ENCODE results near the gene PSMB2. TPM values are rescaled to one million over a fixed set of nuclear protein-coding genes. Genes with fewer than 3 reads are reported as not detected.

The PSMB2 gene
- total and polyA plus RNA-seq, 4 donors = 27.7 to 38.3 (median 36.1) TPM

- H3K27ac ChIP-seq (ENCODE audit: low read depth in 1 of 2, low read length in 2 of 2) = no peak overlapping the region
- H3K9me3 ChIP-seq (ENCODE audit: control insufficient read depth, low read length) = no peaks in the 10 kb centered on the region
- DNase-seq (peak in 1 of 2 donors; percentile 62), ATAC-seq (ENCODE audit: low FRiP score) (no peak)
- H3K4me3 ChIP-seq (ENCODE audit: low read length in 2 of 2) = no peak overlapping the region
- H3K36me3 ChIP-seq (ENCODE audit: control insufficient read depth in 1 of 2, insufficient read depth in 2 of 2, low read length in 1 of 2) = no peaks in the 10 kb centered on the region
- H3K27me3 ChIP-seq (ENCODE audit: control insufficient read depth in 1 of 2, insufficient read depth in 2 of 2, low read length in 1 of 2) = no peaks in the 10 kb centered on the region
- intact Hi-C loops (cut with DNase I) = no loop called here
- 89 to 92% methylated on average over 9 of the region's 9 CpGs for WGBS, 2 donors
- no peaks in the 10 kb centered on the region for H3K4me1 ChIP-seq (ENCODE audit: control insufficient read depth in 1 of 2, insufficient read depth in 2 of 2, low read length in 2 of 2)
These were observed 47.1 kb downstream of the PSMB2 start for GRCh38 chr1:35594005-35594760.

GRCh38 chr1:35592991-35593769 is 48.1 kb downstream of the PSMB2 start:
- intact Hi-C loops (cut with DNase I) = no loop called here
- H3K4me1 ChIP-seq (ENCODE audit: control insufficient read depth in 1 of 2, insufficient read depth in 2 of 2, low read length in 2 of 2) = no peaks in the 10 kb centered on the region
- 78 to 79% methylated on average over 8 of the region's 8 CpGs for whole genome bisulfite sequencing, 2 donors

GRCh38 chr1:35591211-35591610 is 50.1 kb downstream of the PSMB2 start:
- H3K27ac ChIP-seq (ENCODE audit: low read depth in 1 of 2, low read length in 2 of 2) = no peak overlapping the region
- DNase-seq (peak in 1 of 2 donors; percentile 40), ATAC-seq (ENCODE audit: low FRiP score) (no peak)
- no peaks in the 10 kb centered on the region for H3K36me3 ChIP-seq (ENCODE audit: control insufficient read depth in 1 of 2, insufficient read depth in 2 of 2, low read length in 1 of 2)
- H3K27me3 ChIP-seq (ENCODE audit: control insufficient read depth in 1 of 2, insufficient read depth in 2 of 2, low read length in 1 of 2) = no peaks in the 10 kb centered on the region
- 89 to 92% methylated on average over 8 of the region's 8 CpGs for WGBS, 2 donors
- no peak overlapping the region for H3K4me3 ChIP-seq (ENCODE audit: low read length in 2 of 2)
- no peaks in the 10 kb centered on the region for H3K9me3 ChIP-seq (ENCODE audit: control insufficient read depth, low read length)
- H3K4me1 ChIP-seq (ENCODE audit: control insufficient read depth in 1 of 2, insufficient read depth in 2 of 2, low read length in 2 of 2) = no peaks in the 10 kb centered on the region
- intact Hi-C loops (cut with DNase I) = no loop called here

More at GRCh38 chr1:35592991-35593769, 48.1 kb downstream of the PSMB2 start:
- no peak for DNase-seq
- Histone ChIP-seq H3K27ac (ENCODE audit: low read depth in 1 of 2, low read length in 2 of 2) (no peak overlapping the region), H3K4me3 (ENCODE audit: low read length in 2 of 2) (no peak overlapping the region), H3K36me3 (ENCODE audit: control insufficient read depth in 1 of 2, insufficient read depth in 2 of 2, low read length in 1 of 2) (no peaks in the 10 kb centered on the region), H3K27me3 (ENCODE audit: control insufficient read depth in 1 of 2, insufficient read depth in 2 of 2, low read length in 1 of 2) (no peaks in the 10 kb centered on the region), H3K9me3 (ENCODE audit: control insufficient read depth, low read length) (no peaks in the 10 kb centered on the region)
- no peak for ATAC-seq (ENCODE audit: low FRiP score)

GRCh38 chr1:35590476-35591040 is 50.8 kb downstream of the PSMB2 start:
- Histone ChIP-seq H3K36me3 (ENCODE audit: control insufficient read depth in 1 of 2, insufficient read depth in 2 of 2, low read length in 1 of 2) (no peaks in the 10 kb centered on the region), H3K9me3 (ENCODE audit: control insufficient read depth, low read length) (no peaks in the 10 kb centered on the region), H3K27me3 (ENCODE audit: control insufficient read depth in 1 of 2, insufficient read depth in 2 of 2, low read length in 1 of 2) (no peaks in the 10 kb centered on the region), H3K4me3 (ENCODE audit: low read length in 2 of 2) (no peak overlapping the region), H3K27ac (ENCODE audit: low read depth in 1 of 2, low read length in 2 of 2) (no peak overlapping the region), H3K4me1 (ENCODE audit: control insufficient read depth in 1 of 2, insufficient read depth in 2 of 2, low read length in 2 of 2) (no peaks in the 10 kb centered on the region)
- DNase-seq (peak in 1 of 2 donors; percentile 57), ATAC-seq (ENCODE audit: low FRiP score) (no peak)
- 91 to 94% methylated on average over 25 of the region's 25 CpGs for WGBS, 2 donors
- intact Hi-C loops (cut with DNase I) = no loop called here

GRCh38 chr1:35589516-35590427 is 51.6 kb downstream of the PSMB2 start:
- DNase-seq = peak in 1 of 2 donors; percentile 45
- Histone ChIP-seq H3K36me3 (ENCODE audit: control insufficient read depth in 1 of 2, insufficient read depth in 2 of 2, low read length in 1 of 2) (no peaks in the 10 kb centered on the region), H3K9me3 (ENCODE audit: control insufficient read depth, low read length) (no peaks in the 10 kb centered on the region), H3K4me1 (ENCODE audit: control insufficient read depth in 1 of 2, insufficient read depth in 2 of 2, low read length in 2 of 2) (no peaks in the 10 kb centered on the region), H3K27me3 (ENCODE audit: control insufficient read depth in 1 of 2, insufficient read depth in 2 of 2, low read length in 1 of 2) (no peaks in the 10 kb centered on the region), H3K4me3 (ENCODE audit: low read length in 2 of 2) (no peak overlapping the region), H3K27ac (ENCODE audit: low read depth in 1 of 2, low read length in 2 of 2) (no peak overlapping the region)
- no peak for ATAC-seq (ENCODE audit: low FRiP score)
- 96 to 97% methylated on average over 15 of the region's 15 CpGs for WGBS, 2 donors
- intact Hi-C loops (cut with DNase I) = no loop called here

- intact Hi-C loops (cut with DNase I) = no loop called here
- Histone ChIP-seq H3K27me3 (ENCODE audit: control insufficient read depth in 1 of 2, insufficient read depth in 2 of 2, low read length in 1 of 2) (no peaks in the 10 kb centered on the region), H3K36me3 (ENCODE audit: control insufficient read depth in 1 of 2, insufficient read depth in 2 of 2, low read length in 1 of 2) (no peaks in the 10 kb centered on the region), H3K9me3 (ENCODE audit: control insufficient read depth, low read length) (no peaks in the 10 kb centered on the region), H3K27ac (ENCODE audit: low read depth in 1 of 2, low read length in 2 of 2) (no peak overlapping the region), H3K4me1 (ENCODE audit: control insufficient read depth in 1 of 2, insufficient read depth in 2 of 2, low read length in 2 of 2) (no peaks in the 10 kb centered on the region), H3K4me3 (ENCODE audit: low read length in 2 of 2) (no peak overlapping the region)
- DNase-seq = peak in 1 of 2 donors; percentile 61
- peak; percentile 45 for ATAC-seq (ENCODE audit: low FRiP score)
- WGBS, 2 donors = 69 to 75% methylated on average over 21 of the region's 21 CpGs
These were observed 53.0 kb downstream of the PSMB2 start for GRCh38 chr1:35588197-35588910.

GRCh38 chr1:35587736-35588135 is 53.6 kb downstream of the PSMB2 start:
- Histone ChIP-seq H3K27ac (ENCODE audit: low read depth in 1 of 2, low read length in 2 of 2) (no peak overlapping the region), H3K27me3 (ENCODE audit: control insufficient read depth in 1 of 2, insufficient read depth in 2 of 2, low read length in 1 of 2) (no peaks in the 10 kb centered on the region), H3K4me1 (ENCODE audit: control insufficient read depth in 1 of 2, insufficient read depth in 2 of 2, low read length in 2 of 2) (no peaks in the 10 kb centered on the region), H3K4me3 (ENCODE audit: low read length in 2 of 2) (no peak overlapping the region), H3K36me3 (ENCODE audit: control insufficient read depth in 1 of 2, insufficient read depth in 2 of 2, low read length in 1 of 2) (no peaks in the 10 kb centered on the region), H3K9me3 (ENCODE audit: control insufficient read depth, low read length) (no peaks in the 10 kb centered on the region)
- peak in 1 of 2 donors; percentile 61 for DNase-seq
- intact Hi-C loops (cut with DNase I) = no loop called here
- no peak for ATAC-seq (ENCODE audit: low FRiP score)
- 81 to 85% methylated on average over 6 of the region's 6 CpGs for WGBS, 2 donors

GRCh38 chr1:35586808-35587207 is 54.5 kb downstream of the PSMB2 start:
- DNase-seq (no peak), ATAC-seq (ENCODE audit: low FRiP score) (no peak)
- Histone ChIP-seq H3K27ac (ENCODE audit: low read depth in 1 of 2, low read length in 2 of 2) (no peak overlapping the region), H3K4me1 (ENCODE audit: control insufficient read depth in 1 of 2, insufficient read depth in 2 of 2, low read length in 2 of 2) (no peaks in the 10 kb centered on the region), H3K36me3 (ENCODE audit: control insufficient read depth in 1 of 2, insufficient read depth in 2 of 2, low read length in 1 of 2) (no peaks in the 10 kb centered on the region), H3K27me3 (ENCODE audit: control insufficient read depth in 1 of 2, insufficient read depth in 2 of 2, low read length in 1 of 2) (no peaks in the 10 kb centered on the region), H3K4me3 (ENCODE audit: low read length in 2 of 2) (no peak overlapping the region), H3K9me3 (ENCODE audit: control insufficient read depth, low read length) (no peaks in the 10 kb centered on the region)
- WGBS, 2 donors = 87 to 90% methylated on average over 7 of the region's 7 CpGs
- intact Hi-C loops (cut with DNase I) = no loop called here

Data from aorta (tissue), 5 donors.